H9 (cell line): ENCODE measurements around the gene UNC5B. TPM values are rescaled to one million over a fixed set of nuclear protein-coding genes. Genes with fewer than 3 reads are reported as not detected.

ENCODE experiments used
- DNase-seq: peaks from one replicate; pipeline ENCODE4 v3.0.0-alpha.2; 2017
- H2AFZ ChIP-seq: one replicate; pipeline ENCODE4 v1.6.1; 2013; ENCODE audit warnings: mild to moderate bottlenecking, low read length, control low read depth, moderate library complexity
- H2AK5ac ChIP-seq: 2 replicates; pipeline ENCODE4 v1.6.1; 2013; ENCODE audit warnings: low read length, control low read depth, mixed read lengths; ENCODE audit not compliant: insufficient read length
- H2BK120ac ChIP-seq: one replicate; pipeline ENCODE4 v1.6.1; 2013; ENCODE audit warnings: low read depth, mild to moderate bottlenecking, low read length, control low read depth, inconsistent platforms; ENCODE audit not compliant: poor library complexity, severe bottlenecking
- H2BK12ac ChIP-seq: 2 replicates; pipeline ENCODE4 v1.6.1; 2013; ENCODE audit warnings: low read length, control low read depth, mixed read lengths, low read depth; ENCODE audit not compliant: insufficient read length
- H2BK15ac ChIP-seq: 2 replicates; pipeline ENCODE4 v1.6.1; 2013; ENCODE audit warnings: low read depth, low read length, control low read depth
- H2BK20ac ChIP-seq: one replicate; pipeline ENCODE4 v1.6.1; 2013; ENCODE audit warnings: low read depth, mild to moderate bottlenecking, low read length, control low read depth, inconsistent platforms; ENCODE audit not compliant: poor library complexity, severe bottlenecking
- H2BK5ac ChIP-seq: 2 replicates; pipeline ENCODE4 v1.6.1; 2013; ENCODE audit warnings: low read length, control low read depth, mixed read lengths; ENCODE audit not compliant: insufficient read length
- H3K14ac ChIP-seq: 2 replicates; pipeline ENCODE4 v1.6.1; 2013; ENCODE audit warnings: low read length, control low read depth; ENCODE audit not compliant: insufficient read depth
- H3K18ac ChIP-seq: 2 replicates; pipeline ENCODE4 v1.6.1; 2013; ENCODE audit warnings: low read depth, mild to moderate bottlenecking, mixed read lengths, low read length, control low read depth; ENCODE audit not compliant: insufficient read length
- H3K23ac ChIP-seq: 2 replicates; pipeline ENCODE4 v1.6.1; 2013; ENCODE audit warnings: low read length, control low read depth, mixed read lengths, low read depth; ENCODE audit not compliant: insufficient read length
- H3K23me2 ChIP-seq: 2 replicates; pipeline ENCODE4 v1.6.1; 2013; ENCODE audit warnings: low read depth, mild to moderate bottlenecking, mixed read lengths, low read length, control low read depth; ENCODE audit not compliant: insufficient read length, poor library complexity, severe bottlenecking
- H3K27ac ChIP-seq: 2 replicates; pipeline ENCODE4 v1.5.1; 2013; ENCODE audit warnings: low read length, control low read depth, mixed read lengths, low read depth; ENCODE audit not compliant: insufficient read length
- H3K27me3 ChIP-seq: 2 replicates; pipeline ENCODE4 v1.6.1; 2013; ENCODE audit warnings: low read length, control low read depth, inconsistent platforms; ENCODE audit not compliant: insufficient read depth
- H3K4ac ChIP-seq: 2 replicates; pipeline ENCODE4 v1.6.1; 2013; ENCODE audit warnings: low read depth, mild to moderate bottlenecking, control low read depth, inconsistent platforms, low read length, moderate library complexity
- H3K4me1 ChIP-seq: 2 replicates; pipeline ENCODE4 v1.6.1; 2013; ENCODE audit warnings: low read length, control low read depth, inconsistent platforms; ENCODE audit not compliant: insufficient read depth
- H3K4me2 ChIP-seq: 2 replicates; pipeline ENCODE4 v1.6.1; 2013; ENCODE audit warnings: low read length, control low read depth, mixed read lengths; ENCODE audit not compliant: insufficient read length, insufficient read depth
- H3K56ac ChIP-seq: 2 replicates; pipeline ENCODE4 v1.6.1; 2013; ENCODE audit warnings: low read depth, mild to moderate bottlenecking, mixed read lengths, low read length, control low read depth; ENCODE audit not compliant: insufficient read length
- H3K79me1 ChIP-seq: 2 replicates; pipeline ENCODE4 v1.6.1; 2013; ENCODE audit warnings: low read depth, mild to moderate bottlenecking, moderate library complexity, low read length, control low read depth, inconsistent platforms; ENCODE audit not compliant: insufficient read depth, poor library complexity, severe bottlenecking
- H3K79me2 ChIP-seq: 2 replicates; pipeline ENCODE4 v1.6.1; 2013; ENCODE audit warnings: low read length, control low read depth, inconsistent platforms; ENCODE audit not compliant: insufficient read depth
- H3K9ac ChIP-seq: 2 replicates; pipeline ENCODE4 v1.6.1; 2013; ENCODE audit warnings: low read length, control low read depth, mixed read lengths; ENCODE audit not compliant: insufficient read length; ENCODE audit errors: extremely low read depth
- H3K9me3 ChIP-seq: one replicate; pipeline ENCODE4 v1.6.1; 2013; ENCODE audit warnings: low read depth, low read length, inconsistent platforms; ENCODE audit not compliant: control insufficient read depth
- H3T11ph ChIP-seq: one replicate; pipeline ENCODE4 v1.6.1; 2013; ENCODE audit warnings: mild to moderate bottlenecking, low read length, control low read depth, inconsistent platforms
- H4K20me1 ChIP-seq: one replicate; pipeline ENCODE4 v1.6.1; 2013; ENCODE audit not compliant: control insufficient read depth, insufficient read length, insufficient read depth
- H4K5ac ChIP-seq: 2 replicates; pipeline ENCODE4 v1.6.1; 2013; ENCODE audit warnings: low read depth, mild to moderate bottlenecking, mixed read lengths, low read length, control low read depth; ENCODE audit not compliant: insufficient read length
- H4K8ac ChIP-seq: replicated peaks from 2 replicates; pipeline ENCODE4 v1.6.1; 2013; ENCODE audit warnings: low read length, control low read depth, mixed read lengths, low read depth; ENCODE audit not compliant: insufficient read length
- H4K91ac ChIP-seq: 2 replicates; pipeline ENCODE4 v1.6.1; 2013; ENCODE audit warnings: low read depth, mild to moderate bottlenecking, moderate library complexity, mixed read lengths, low read length, control low read depth; ENCODE audit not compliant: insufficient read length
- H3K27ac Mint-ChIP-seq, 3 experiments: 2 replicates in 2 of 3; 3 replicates in 1 of 3; pipeline ENCODE4 v1.8.0; 2020 to 2021; ENCODE audit warnings: mixed read lengths in 3 of 3, mild to moderate bottlenecking in 1 of 3, moderate library complexity in 1 of 3
- H3K27me3 Mint-ChIP-seq: 2 replicates; pipeline ENCODE4 v1.8.0; 2021; ENCODE audit warnings: low read depth, mild to moderate bottlenecking, moderate library complexity, mixed read lengths
- H3K36me3 Mint-ChIP-seq, 3 experiments: 2 replicates in 2 of 3; 3 replicates in 1 of 3; pipeline ENCODE4 v1.8.0; 2020 to 2021; ENCODE audit warnings: low read depth in 3 of 3, mixed read lengths in 3 of 3; ENCODE audit not compliant: insufficient read depth in 1 of 3
- H3K4me1 Mint-ChIP-seq, 2 experiments: 2 replicates each; pipeline ENCODE4 v1.8.0; 2020; ENCODE audit warnings: mixed read lengths in 2 of 2
- H3K4me3 Mint-ChIP-seq, 2 experiments: 2 replicates in 1 of 2; 3 replicates in 1 of 2; pipeline ENCODE4 v1.8.0; 2020 to 2021; ENCODE audit warnings: mild to moderate bottlenecking in 2 of 2, mixed read lengths in 2 of 2, moderate library complexity in 1 of 2
- H3K9me3 Mint-ChIP-seq, 2 experiments: 2 replicates in 1 of 2; 3 replicates in 1 of 2; pipeline ENCODE4 v1.8.0; 2020; ENCODE audit warnings: mild to moderate bottlenecking in 2 of 2, mixed read lengths in 2 of 2, moderate library complexity in 1 of 2
- CTCF ChIP-seq: fragments of 200-600 bp; sonication (generic); conservative IDR thresholded peaks from 3 replicates; pipeline ENCODE4 v1.8.0; 2021; ENCODE audit warnings: antibody characterized with exemption, mild to moderate bottlenecking
- whole genome bisulfite sequencing: extraction: QIAGEN DNeasy Blood & Tissue Kit; methylation state at CpG from one replicate; pipeline ENCODE4 v1.1.7; 2013; ENCODE audit warnings: missing lambda C conversion rate, low lambda C conversion rate, mixed read lengths; ENCODE audit not compliant: insufficient read length; ENCODE audit errors: extremely low coverage; 5-methylcytosine and 5-hydroxymethylcytosine counted together
- total RNA-seq: library from RNA; stranded (reverse); gene quantifications from 2 replicates; pipeline ENCODE4 v1.2.1, GENCODE V29; 2021

UNC5B gene
- total RNA-seq, 1 experiment from 2014 or later = 28.4 TPM

DNA sequence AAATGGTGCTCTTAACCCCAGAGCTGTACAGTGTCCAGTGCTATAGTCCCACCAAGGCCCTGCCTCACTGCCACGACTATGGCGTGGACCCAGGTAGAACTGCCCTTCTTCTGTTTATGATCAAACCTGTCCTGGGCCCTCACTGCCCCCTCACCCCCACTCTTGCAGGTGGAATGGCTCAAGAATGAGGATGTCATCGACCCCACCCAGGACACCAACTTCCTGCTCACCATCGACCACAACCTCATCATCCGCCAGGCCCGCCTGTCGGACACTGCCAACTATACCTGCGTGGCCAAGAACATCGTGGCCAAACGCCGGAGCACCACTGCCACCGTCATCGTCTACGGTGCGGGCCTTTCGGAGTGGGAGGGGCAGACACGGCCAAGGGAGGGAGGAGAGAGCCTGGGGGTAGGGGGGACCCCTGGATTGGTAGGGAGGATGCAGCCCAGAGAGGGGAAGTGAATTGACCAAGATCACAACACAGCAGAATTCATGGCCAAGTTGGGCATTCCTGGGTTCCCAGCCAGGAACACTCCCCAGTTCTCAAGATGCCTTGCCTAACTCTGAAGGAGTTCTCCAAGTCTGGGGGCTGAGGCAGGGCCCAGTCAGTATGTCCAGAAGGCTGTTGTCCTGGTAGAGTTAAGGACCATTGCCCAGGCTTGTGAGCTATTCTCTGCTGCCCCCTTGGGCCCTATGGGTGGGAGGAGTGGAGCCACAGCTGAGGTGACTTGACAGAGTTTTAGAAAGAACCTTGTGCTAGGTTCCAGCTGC is 74.3 kb downstream of the UNC5B start:
- Histone ChIP-seq H4K8ac (no peak overlapping the region), H4K20me1 (no peaks in the 10 kb centered on the region), H3K14ac (no peak overlapping the region), H3K9ac (no peak overlapping the region), H3K23me2 (no peaks in the 10 kb centered on the region), H4K91ac (no peak overlapping the region), H2BK20ac (no peak overlapping the region), H3K79me1 (no peaks in the 10 kb centered on the region), H2AK5ac (no peak overlapping the region), H3K9me3 (no peaks in the 10 kb centered on the region), H4K5ac (no peak overlapping the region), H2BK5ac (no peak overlapping the region), H2AFZ (no peak overlapping the region), H2BK12ac (no peak overlapping the region), H3T11ph (no peak overlapping the region), H3K27me3 (no peaks in the 10 kb centered on the region), H3K4me1 (no peaks in the 10 kb centered on the region), H3K4me2 (no peak overlapping the region), H3K56ac (no peak overlapping the region), H3K23ac (no peak overlapping the region), H2BK120ac (no peak overlapping the region), H3K79me2 (no peaks in the 10 kb centered on the region), H3K18ac (no peak overlapping the region), H2BK15ac (no peak overlapping the region), H3K4ac (no peak overlapping the region), H3K27ac (no peak overlapping the region)
- WGBS = no CpG with 5 or more reads among the region's 17 CpGs
- H3K27me3 Mint-ChIP-seq = no peaks in the 10 kb centered on the region; the same call in 1 of the 2 replicates
- TF ChIP-seq CTCF = no peak
- no peak overlapping the region for H3K27ac Mint-ChIP-seq
- no peak for DNase-seq
- H3K36me3 Mint-ChIP-seq = peaks cover 19 to 63% (median 43%) of the 10 kb centered on the region in 3 experiments
- no peaks in the 10 kb centered on the region for H3K9me3 Mint-ChIP-seq
- H3K4me3 Mint-ChIP-seq = no peak overlapping the region
- H3K4me1 Mint-ChIP-seq = peaks cover 9 to 13% of the 10 kb centered on the region in 2 experiments
